Measurements from ENCODE around the gene CMBL.
"Not testable (repeated sequence)": the region's sequence is repeated elsewhere in the genome, so short reads cannot be mapped to it uniquely, and the experiment has no call there.

Gene CMBL

DNA sequence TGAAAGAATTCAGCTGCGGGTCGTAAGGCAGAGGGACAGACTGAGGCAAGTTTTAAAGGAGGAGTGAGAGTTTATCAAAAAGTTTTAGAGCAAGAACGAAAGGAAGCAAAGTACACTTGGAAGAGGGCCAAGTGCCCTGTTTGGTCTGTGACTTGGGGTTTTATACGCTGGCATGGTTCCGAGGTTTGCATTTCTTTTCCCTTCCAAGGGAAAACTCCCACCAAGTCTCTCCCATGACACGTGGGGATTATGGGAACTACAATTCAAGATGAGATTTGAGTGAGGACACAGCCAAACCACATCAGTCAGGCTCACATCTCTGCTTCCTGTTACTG lies 34.9 kb downstream of the CMBL start:
- H3K4me1 Mint-ChIP-seq: peaks cover 28% of the 10 kb centered on the region
- H3K4me3 Mint-ChIP-seq, H3K9me3 Mint-ChIP-seq, CTCF ChIA-PET, H3K27ac Mint-ChIP-seq, DNase-seq, H3K36me3 Mint-ChIP-seq: not testable (repeated sequence)
- H3K27me3 Mint-ChIP-seq: peaks cover 32% of the 10 kb centered on the region

DNA sequence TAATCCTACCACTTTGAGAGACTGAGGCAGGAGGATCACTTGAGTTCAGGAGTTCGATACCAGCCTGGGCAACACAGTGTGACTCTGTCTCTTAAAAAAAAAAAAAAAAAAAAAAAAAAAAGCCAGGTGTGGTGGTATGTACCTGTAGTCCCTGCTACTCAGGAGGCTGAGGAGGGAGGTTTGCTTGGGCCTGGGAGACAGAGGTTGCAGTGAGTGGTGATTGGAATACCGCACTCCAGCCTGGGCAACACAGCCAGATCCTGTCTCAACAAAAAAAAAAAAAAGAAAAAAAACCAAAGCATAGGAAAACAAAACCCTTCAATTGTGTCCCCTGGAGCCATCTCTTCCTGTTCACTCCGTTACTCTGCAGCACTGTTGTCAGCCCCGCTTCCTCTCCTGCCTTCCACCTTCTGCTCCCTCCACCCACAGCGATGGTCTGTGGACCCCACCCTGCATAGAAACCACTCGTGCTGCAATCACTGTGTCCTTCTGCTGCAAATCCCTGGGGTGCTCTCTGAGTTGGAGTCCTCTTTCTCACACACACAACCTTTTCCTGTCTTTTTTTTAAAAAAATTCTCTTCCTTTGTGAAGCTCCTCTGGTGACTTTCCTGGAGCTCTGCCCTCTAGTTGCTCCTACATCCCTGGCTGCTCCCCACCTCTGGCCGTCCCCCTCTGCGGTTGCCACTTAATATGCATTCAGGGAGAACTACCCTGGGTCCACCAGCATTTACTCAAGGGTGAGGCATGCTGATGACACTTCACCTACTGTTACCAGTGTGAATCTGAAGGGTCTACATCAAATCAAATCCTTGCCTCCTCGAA lies 35.4 kb downstream of the CMBL start:
- Mint-ChIP-seq H3K9me3 (peaks cover 3% of the 10 kb centered on the region), H3K27ac (no peak overlapping the region), H3K4me1 (peaks cover 28% of the 10 kb centered on the region), H3K4me3 (no peak overlapping the region), H3K27me3 (peaks cover 32% of the 10 kb centered on the region), H3K36me3 (peaks cover 1% of the 10 kb centered on the region)
- DNase-seq: no peak
- CTCF ChIA-PET: no interaction called here

- CTCF ChIA-PET: no interaction called here
- no peak overlapping the region for H3K4me3 Mint-ChIP-seq
- H3K4me1 Mint-ChIP-seq: peaks cover 10% of the 10 kb centered on the region
- no peak for DNase-seq
- peaks cover 12% of the 10 kb centered on the region for H3K27me3 Mint-ChIP-seq
- H3K27ac Mint-ChIP-seq: no peak overlapping the region
- H3K36me3 Mint-ChIP-seq: peaks cover 33% of the 10 kb centered on the region
- peaks cover 3% of the 10 kb centered on the region for H3K9me3 Mint-ChIP-seq
Measured at GRCh38 chr5:10268100-10268499, 39.6 kb downstream of the CMBL start.

DNA sequence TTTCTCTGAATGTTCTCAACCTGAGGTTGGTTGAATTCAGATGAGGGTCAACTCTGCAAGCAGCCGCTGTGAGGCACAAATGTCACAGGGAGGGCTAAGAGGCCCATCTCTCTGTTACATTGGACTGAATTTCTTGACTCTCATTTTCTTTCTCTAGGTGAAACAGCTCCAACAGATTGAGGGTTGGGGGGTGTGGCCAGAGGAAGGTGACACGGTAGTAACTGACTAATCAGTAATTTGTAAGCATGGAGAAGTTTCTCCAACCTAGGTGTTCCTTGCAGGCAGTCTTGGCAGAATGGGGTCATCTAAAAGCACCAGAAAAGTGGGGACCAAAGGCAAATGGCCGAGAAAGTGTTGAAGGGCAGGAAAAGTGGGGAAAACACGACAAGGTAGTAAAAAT lies 40.9 kb downstream of the CMBL start:
- H3K27ac Mint-ChIP-seq: no peak overlapping the region
- H3K36me3 Mint-ChIP-seq: peaks cover 44% of the 10 kb centered on the region
- H3K9me3 Mint-ChIP-seq: no peaks in the 10 kb centered on the region
- H3K4me3 Mint-ChIP-seq: no peak overlapping the region
- H3K27me3 Mint-ChIP-seq: peaks cover under 1% of the 10 kb centered on the region
- no peak for DNase-seq
- CTCF ChIA-PET: no interaction called here
- H3K4me1 Mint-ChIP-seq: no peaks in the 10 kb centered on the region

DNA sequence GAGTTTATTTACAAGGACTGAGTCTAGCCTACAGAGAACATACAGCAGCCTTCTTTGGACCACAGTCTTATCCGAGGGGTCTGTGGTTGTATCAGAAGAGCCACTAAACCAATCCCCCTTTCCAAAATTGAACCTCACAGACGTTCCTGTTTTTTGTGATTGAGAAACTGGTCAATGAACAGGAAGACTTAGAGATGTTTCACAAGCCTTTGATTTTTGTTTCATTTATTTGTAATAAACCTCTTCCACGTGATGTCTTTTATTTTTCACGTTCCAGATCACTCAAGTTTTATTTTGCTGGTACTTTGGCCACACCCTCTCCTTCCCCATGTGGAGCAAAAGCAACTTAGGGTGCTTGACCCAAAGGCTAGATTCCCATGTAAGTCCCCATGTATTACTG lies 41.6 kb downstream of the CMBL start:
- Mint-ChIP-seq H3K4me3 (no peak overlapping the region), H3K27ac (no peak overlapping the region), H3K9me3 (no peaks in the 10 kb centered on the region), H3K4me1 (no peaks in the 10 kb centered on the region), H3K36me3 (peaks cover 48% of the 10 kb centered on the region), H3K27me3 (no peaks in the 10 kb centered on the region)
- no peak for DNase-seq
- CTCF ChIA-PET: interaction anchor here (1.2 kb wide), 1 partner anchor 17 kb away, joined by 4 read pairs; no protein-coding TSS in a partner anchor

DNA sequence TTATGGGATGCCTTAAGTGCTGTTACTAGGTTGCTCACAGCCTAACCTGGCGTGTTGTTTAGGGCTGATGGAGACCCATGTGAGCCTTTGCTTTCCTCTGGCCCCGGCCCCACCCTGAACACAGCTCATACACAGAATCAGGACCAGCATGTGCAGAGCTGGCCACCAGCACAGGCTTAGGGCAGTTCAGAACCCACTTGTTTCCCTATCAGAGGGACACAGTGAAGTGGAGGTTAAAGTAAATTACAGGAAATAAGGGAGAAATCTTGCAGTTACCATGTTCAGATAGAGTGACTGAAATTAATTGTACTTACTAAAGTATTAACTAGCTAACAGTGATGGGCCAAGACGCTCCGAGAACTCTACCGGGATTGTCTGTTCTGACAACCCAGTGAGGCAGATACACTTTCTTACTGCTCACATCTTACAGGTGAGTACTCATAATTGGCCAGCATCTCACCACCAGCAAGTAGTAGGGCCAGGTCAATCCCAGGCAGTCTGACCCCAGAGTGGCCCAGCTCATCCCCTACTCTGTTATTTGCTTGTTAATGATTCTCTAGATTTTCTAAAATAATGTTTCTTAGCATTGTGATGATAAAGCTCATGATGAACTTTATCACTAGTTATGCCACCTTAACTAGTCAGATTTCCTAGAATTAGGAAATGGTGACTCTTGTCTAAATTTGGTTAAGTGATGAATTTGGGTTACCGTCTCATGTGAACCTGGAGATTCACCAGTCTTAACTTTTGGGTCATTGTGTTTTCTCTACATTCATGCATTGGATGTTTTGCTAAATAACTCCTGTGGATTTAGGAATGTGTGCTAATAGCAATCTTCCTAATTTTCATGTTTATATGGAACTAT lies 42.2 kb downstream of the CMBL start:
- no peak for DNase-seq
- no peaks in the 10 kb centered on the region for H3K4me1 Mint-ChIP-seq
- peaks cover 55% of the 10 kb centered on the region for H3K36me3 Mint-ChIP-seq
- H3K27ac Mint-ChIP-seq: no peak overlapping the region
- no peaks in the 10 kb centered on the region for H3K9me3 Mint-ChIP-seq
- CTCF ChIA-PET: interaction anchor here (1.2 to 3.1 kb wide), 2 partner anchors 14 to 18 kb away, joined by 4 to 7 read pairs; no protein-coding TSS in a partner anchor
- H3K27me3 Mint-ChIP-seq: no peaks in the 10 kb centered on the region
- H3K4me3 Mint-ChIP-seq: no peak overlapping the region

GRCh38 chr5:10264604-10265003 lies 43.1 kb downstream of the CMBL start:
- no peak for DNase-seq
- Mint-ChIP-seq H3K27me3 (no peaks in the 10 kb centered on the region), H3K4me1 (no peaks in the 10 kb centered on the region), H3K27ac (no peak overlapping the region), H3K9me3 (no peaks in the 10 kb centered on the region), H3K36me3 (peaks cover 63% of the 10 kb centered on the region), H3K4me3 (no peak overlapping the region)
- CTCF ChIA-PET: interaction anchor here (3.1 kb wide), 1 partner anchor 13 kb away, joined by 7 read pairs; no protein-coding TSS in a partner anchor

GRCh38 chr5:10262995-10263394 lies 44.7 kb downstream of the CMBL start:
- H3K27ac Mint-ChIP-seq: no peak overlapping the region
- CTCF ChIA-PET: interaction anchor here (3.1 kb wide), 1 partner anchor 12 kb away, joined by 7 read pairs; no protein-coding TSS in a partner anchor
- H3K4me3 Mint-ChIP-seq: no peak overlapping the region
- H3K9me3 Mint-ChIP-seq: no peaks in the 10 kb centered on the region
- H3K4me1 Mint-ChIP-seq: no peaks in the 10 kb centered on the region
- peaks cover 77% of the 10 kb centered on the region for H3K36me3 Mint-ChIP-seq
- no peak for DNase-seq
- no peaks in the 10 kb centered on the region for H3K27me3 Mint-ChIP-seq

DNA sequence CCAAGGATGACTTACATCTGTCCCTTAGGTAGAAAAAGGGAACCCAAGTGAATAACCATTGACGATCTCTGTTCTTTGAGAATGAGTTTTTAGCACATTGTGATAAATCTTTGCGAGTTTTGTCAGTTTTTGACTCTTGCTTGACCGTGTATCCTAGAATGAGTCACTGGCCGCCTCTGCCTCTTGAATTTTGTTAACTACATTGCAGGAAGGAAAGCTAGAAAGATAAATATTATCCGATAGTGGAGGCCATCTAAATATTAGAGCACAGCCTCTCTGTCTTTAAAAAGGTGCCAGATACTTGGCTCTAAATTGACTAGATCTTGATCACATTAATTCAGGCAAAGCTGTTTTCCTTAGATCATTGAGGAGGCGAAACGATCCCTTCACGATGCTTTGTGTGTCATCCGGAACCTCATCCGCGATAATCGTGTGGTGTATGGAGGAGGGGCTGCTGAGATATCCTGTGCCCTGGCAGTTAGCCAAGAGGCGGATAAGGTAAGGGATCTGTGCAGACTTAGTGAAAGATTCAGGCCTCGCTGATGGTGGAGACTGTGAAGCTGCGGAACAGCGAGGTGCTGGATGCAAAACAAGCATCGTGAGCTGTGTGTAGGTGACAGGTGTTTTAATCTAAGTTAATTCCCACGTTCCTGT lies 45.5 kb downstream of the CMBL start:
- H3K27ac Mint-ChIP-seq: no peak overlapping the region
- CTCF ChIA-PET: interaction anchor here (3.1 kb wide), 1 partner anchor 11 kb away, joined by 7 read pairs; no protein-coding TSS in a partner anchor
- H3K4me1 Mint-ChIP-seq: no peaks in the 10 kb centered on the region
- no peak overlapping the region for H3K4me3 Mint-ChIP-seq
- peaks cover 80% of the 10 kb centered on the region for H3K36me3 Mint-ChIP-seq
- H3K9me3 Mint-ChIP-seq: no peaks in the 10 kb centered on the region
- no peak for DNase-seq
- H3K27me3 Mint-ChIP-seq: no peaks in the 10 kb centered on the region

- Mint-ChIP-seq H3K4me3 (no peak overlapping the region), H3K4me1 (peaks cover under 1% of the 10 kb centered on the region), H3K36me3 (peaks cover 83% of the 10 kb centered on the region), H3K9me3 (no peaks in the 10 kb centered on the region), H3K27ac (no peak overlapping the region), H3K27me3 (no peaks in the 10 kb centered on the region)
- CTCF ChIA-PET: no interaction called here
- no peak for DNase-seq
Measured at GRCh38 chr5:10261065-10261464, 46.6 kb downstream of the CMBL start.

DNA sequence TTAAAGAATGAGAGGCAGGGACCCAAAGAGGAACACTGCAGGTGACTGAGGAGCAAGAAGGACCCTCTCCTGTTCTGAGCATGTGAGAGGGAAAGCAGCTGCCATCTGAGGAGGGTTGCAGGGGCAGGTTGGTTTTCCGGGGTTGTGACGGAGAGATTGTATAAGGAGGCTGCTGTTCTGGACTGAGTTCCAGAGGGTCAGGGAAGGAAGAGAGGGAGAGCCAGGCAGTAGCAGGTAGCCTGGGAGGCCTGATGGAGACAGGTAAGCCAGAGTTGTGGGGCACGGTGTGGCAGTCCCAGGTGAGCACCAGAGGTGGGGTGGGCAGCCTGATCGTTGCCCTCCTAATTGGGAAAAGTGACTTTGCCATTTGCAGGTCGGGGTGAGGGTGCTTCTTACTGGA lies 47.8 kb downstream of the CMBL start:
- CTCF ChIA-PET: no interaction called here
- no peak overlapping the region for H3K27ac Mint-ChIP-seq

DNA sequence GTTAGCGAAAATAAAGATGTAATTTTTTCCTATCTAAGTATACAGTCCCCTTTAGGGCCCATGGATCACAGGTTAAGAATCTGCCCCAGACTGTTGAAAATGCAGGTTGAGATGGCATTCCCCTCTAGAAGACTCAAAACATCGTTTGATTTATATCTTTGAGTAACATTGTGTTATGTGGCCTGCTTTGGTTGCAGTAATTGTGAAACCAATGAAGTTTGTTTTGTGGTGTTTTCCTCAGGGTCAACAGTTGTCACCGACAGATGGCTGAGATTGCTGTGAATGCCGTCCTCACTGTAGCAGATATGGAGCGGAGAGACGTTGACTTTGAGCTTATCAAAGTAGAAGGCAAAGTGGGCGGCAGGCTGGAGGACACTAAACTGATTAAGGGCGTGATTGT lies 49.8 kb downstream of the CMBL start:
- Mint-ChIP-seq H3K36me3 (peaks cover 78% of the 10 kb centered on the region), H3K4me3 (no peak overlapping the region), H3K9me3 (no peaks in the 10 kb centered on the region), H3K27ac (peak overlapping the region; percentile 20), H3K4me1 (peaks cover 21% of the 10 kb centered on the region), H3K27me3 (no peaks in the 10 kb centered on the region)
- CTCF ChIA-PET: interaction anchor here (0.7 kb wide), 1 partner anchor 120 kb away, joined by 4 read pairs; no protein-coding TSS in a partner anchor
- DNase-seq: no peak

More for the DNA sequence above, 47.8 kb downstream of the CMBL start:
- Mint-ChIP-seq H3K4me3 (no peak overlapping the region), H3K4me1 (peaks cover 5% of the 10 kb centered on the region), H3K9me3 (no peaks in the 10 kb centered on the region), H3K27me3 (no peaks in the 10 kb centered on the region), H3K36me3 (peaks cover 86% of the 10 kb centered on the region)
- DNase-seq: no peak

DNA sequence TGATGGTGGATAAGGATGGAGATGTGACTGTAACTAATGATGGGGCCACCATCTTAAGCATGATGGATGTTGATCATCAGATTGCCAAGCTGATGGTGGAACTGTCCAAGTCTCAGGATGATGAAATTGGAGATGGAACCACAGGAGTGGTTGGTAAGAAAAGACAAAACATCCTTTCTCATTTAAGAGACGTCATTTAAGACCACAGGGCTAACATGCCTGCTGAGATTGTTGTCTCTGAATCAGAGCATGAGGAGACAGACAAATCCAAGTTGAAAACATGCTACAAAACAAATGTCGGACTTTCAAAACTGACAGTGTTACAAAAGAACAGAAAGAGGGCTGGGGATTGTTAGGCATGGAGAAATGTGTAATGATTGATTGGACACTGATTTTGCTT lies 53.0 kb downstream of the CMBL start:
- peaks cover 3% of the 10 kb centered on the region for H3K27me3 Mint-ChIP-seq
- peak overlapping the region; percentile 29 for H3K27ac Mint-ChIP-seq
- no peak overlapping the region for H3K4me3 Mint-ChIP-seq
- peaks cover 37% of the 10 kb centered on the region for H3K4me1 Mint-ChIP-seq
- CTCF ChIA-PET: interaction anchor here (0.9 kb wide), 1 partner anchor 24 kb away, joined by 3 read pairs; no protein-coding TSS in a partner anchor
- peaks cover 63% of the 10 kb centered on the region for H3K36me3 Mint-ChIP-seq
- no peaks in the 10 kb centered on the region for H3K9me3 Mint-ChIP-seq
- DNase-seq: no peak

GRCh38 chr5:10253390-10253789 lies 54.3 kb downstream of the CMBL start:
- H3K4me3 Mint-ChIP-seq: no peak overlapping the region
- peaks cover 45% of the 10 kb centered on the region for H3K4me1 Mint-ChIP-seq
- CTCF ChIA-PET: no interaction called here
- H3K27me3 Mint-ChIP-seq: peaks cover 3% of the 10 kb centered on the region
- DNase-seq: no peak
- peaks cover 53% of the 10 kb centered on the region for H3K36me3 Mint-ChIP-seq
- H3K9me3 Mint-ChIP-seq: no peaks in the 10 kb centered on the region
- no peak overlapping the region for H3K27ac Mint-ChIP-seq

Measured in activated naive CD4-positive, alpha-beta T cell treated with anti-CD3 and anti-CD28 coated beads, Interleukin-2, amount 10 ng/mL, durations not matched to agents 7 days and 5 days (primary cell).